D721Med (cell line): ENCODE measurements around the gene CGB7.

ENCODE experiments used
- DNase-seq: peaks from one replicate; pipeline ENCODE4 v3.0.0; 2011; ENCODE audit warnings: low spot score; ENCODE audit not compliant: insufficient read length
- FAIRE-seq: peaks from 2 replicates; lab custom pipeline; 2011; peaks lifted over from hg19 to GRCh38; lab: Jason Lieb, UNC
- TF ChIP-seq, protein P1 (sequence below): IDR thresholded peaks from 2 replicates; pipeline ENCODE4 v1.5.1; 2012; ENCODE audit warnings: mild to moderate bottlenecking, control low read depth; ENCODE audit not compliant: insufficient read depth; ENCODE audit errors: missing control alignments

Gene CGB7

GRCh38 chr19:49057636-49058234, at the start of gene CGB7:
CGB7 (minus strand) TSS chr19:49057749; CDS start chr19:49055375, 2,374 bp downstream.
- DNase-seq: no peak
- no peak for FAIRE-seq
- TF ChIP-seq, protein P1, sequence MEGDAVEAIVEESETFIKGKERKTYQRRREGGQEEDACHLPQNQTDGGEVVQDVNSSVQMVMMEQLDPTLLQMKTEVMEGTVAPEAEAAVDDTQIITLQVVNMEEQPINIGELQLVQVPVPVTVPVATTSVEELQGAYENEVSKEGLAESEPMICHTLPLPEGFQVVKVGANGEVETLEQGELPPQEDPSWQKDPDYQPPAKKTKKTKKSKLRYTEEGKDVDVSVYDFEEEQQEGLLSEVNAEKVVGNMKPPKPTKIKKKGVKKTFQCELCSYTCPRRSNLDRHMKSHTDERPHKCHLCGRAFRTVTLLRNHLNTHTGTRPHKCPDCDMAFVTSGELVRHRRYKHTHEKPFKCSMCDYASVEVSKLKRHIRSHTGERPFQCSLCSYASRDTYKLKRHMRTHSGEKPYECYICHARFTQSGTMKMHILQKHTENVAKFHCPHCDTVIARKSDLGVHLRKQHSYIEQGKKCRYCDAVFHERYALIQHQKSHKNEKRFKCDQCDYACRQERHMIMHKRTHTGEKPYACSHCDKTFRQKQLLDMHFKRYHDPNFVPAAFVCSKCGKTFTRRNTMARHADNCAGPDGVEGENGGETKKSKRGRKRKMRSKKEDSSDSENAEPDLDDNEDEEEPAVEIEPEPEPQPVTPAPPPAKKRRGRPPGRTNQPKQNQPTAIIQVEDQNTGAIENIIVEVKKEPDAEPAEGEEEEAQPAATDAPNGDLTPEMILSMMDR: no peak

DNA sequence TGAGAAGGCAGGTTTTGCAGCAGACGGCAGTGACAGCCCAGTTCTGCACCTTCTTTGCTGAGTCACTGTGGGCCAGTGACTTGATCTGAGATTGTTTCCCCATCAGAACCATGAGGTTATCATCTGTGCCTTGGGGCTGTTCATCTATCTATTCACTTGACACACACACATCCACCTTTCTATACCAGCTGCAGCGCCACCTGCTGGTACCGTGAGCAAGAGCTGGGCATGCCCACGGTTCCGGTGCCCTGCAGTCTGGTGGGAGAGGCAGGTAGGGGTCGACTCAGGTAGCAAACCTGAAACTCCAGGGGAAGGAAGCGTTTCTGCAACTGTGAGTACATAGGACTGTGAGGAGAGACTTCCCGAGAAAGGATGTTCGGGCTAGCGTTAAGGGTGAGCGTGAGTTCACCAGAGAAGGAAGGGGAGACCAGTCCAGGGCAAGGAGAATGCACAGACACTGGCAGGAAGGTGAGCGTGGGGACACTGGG, 49.1 kb upstream of the CGB7 start:
- FAIRE-seq (no peak), DNase-seq (no peak)
- TF ChIP-seq, protein P1: peak; percentile 83

- no peak for FAIRE-seq
- DNase-seq: no peak
- TF ChIP-seq, protein P1: no peak
Observed at GRCh38 chr19:49104229-49104864, 46.8 kb upstream of the CGB7 start.

DNA sequence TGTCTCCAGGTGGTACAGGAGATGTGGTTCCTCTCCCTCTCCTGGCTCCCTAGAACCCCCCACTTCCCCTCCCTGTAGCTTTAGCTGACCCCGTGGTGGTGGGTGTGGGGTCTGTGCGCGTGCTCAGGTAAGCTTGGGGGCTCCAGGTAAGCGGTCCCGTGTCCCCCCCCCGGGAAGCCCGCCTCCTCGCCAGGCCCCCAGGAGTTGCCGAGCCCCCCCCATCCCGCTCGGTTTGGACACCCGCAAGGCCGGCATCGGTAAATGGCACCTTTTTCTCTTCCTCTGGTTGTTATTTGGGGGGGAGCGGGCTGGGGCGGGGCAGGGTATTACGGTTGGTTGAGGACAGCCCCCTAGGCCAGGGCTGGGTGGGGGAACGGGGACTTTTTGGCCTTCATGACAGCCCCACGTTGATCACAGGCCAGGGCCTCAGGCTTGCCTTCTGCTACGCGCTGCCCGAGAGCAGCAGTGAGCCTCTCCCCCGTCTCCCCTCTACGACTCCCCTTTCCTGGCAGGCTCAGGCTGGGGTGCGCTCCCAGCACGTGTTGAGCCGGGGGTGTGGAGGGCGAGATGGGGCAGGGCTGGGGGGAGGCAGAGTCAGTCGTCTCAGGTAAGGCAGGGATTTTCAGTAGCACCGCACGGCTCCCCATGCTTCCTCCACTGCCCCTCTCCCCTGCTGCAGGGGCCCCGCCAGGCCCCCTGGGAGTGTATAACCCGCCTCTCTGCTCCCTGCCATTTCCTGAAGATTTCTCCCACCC, 46.0 kb upstream of the CGB7 start:
- FAIRE-seq (no peak), DNase-seq (no peak)
- TF ChIP-seq, protein P1: no peak

DNA sequence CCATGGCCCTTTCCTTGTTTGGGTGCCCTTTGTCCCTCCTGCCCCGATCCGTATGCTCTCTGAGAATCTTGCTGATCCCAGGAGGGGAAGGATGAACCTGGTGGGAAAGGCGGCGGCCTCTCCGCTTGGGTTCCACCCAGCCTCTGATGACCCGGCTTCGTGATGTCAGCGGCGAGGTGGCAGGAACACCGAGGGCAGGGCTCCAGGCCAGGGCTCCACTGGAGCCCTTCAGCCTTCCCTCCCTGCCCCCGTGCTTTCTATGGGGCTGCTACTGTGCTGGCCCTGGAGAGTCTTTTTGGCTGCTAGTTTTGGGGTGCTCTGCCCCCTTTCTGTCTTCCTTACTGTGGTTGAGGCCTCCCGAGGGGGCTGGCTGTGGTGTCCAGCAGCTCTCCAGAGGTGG, 44.8 kb upstream of the CGB7 start:
- FAIRE-seq: no peak
- TF ChIP-seq, protein P1: no peak
- no peak for DNase-seq

DNA sequence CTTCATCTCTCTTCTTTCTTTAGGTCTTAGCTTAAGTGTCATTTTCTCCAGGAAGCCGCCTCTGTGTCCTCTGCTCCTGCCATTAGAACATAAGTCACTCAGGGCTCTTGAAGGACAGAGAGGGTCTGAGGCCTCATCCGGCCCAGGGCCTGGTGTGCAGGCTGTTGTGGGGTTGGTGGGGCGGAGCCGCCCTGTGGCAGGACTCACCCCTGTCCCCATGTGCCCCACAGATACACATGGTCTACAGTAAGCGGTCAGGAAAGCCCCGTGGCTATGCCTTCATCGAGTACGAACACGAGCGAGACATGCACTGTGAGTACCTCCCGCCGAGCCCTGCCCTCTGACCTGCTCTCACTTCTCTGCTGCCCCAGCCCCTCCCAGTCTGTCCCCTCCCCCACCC, 43.6 kb upstream of the CGB7 start:
- FAIRE-seq: no peak
- no peak for DNase-seq
- TF ChIP-seq, protein P1: no peak
